ENCODE data around the gene CHMP4A.

DNA sequence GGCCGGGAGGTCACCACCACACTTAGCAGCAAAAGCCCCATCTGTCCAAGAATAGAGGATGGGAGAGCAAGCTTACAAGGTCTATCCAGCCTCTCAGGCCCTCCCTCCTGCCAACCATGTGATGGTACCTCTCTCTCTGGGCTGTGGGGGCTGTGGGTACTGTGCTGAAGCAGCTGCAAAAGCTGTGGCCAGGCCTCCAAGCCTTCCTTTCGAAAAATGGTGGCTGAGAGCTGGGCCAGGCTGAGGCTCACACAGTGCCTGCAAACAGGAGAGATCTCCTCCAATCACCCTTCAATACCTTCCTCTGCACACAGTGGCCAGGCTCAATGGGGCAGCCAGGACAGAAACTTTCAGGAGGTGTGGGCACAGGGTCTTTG lies 25.8 kb downstream of the CHMP4A start:
- TF ChIP-seq, protein P1, sequence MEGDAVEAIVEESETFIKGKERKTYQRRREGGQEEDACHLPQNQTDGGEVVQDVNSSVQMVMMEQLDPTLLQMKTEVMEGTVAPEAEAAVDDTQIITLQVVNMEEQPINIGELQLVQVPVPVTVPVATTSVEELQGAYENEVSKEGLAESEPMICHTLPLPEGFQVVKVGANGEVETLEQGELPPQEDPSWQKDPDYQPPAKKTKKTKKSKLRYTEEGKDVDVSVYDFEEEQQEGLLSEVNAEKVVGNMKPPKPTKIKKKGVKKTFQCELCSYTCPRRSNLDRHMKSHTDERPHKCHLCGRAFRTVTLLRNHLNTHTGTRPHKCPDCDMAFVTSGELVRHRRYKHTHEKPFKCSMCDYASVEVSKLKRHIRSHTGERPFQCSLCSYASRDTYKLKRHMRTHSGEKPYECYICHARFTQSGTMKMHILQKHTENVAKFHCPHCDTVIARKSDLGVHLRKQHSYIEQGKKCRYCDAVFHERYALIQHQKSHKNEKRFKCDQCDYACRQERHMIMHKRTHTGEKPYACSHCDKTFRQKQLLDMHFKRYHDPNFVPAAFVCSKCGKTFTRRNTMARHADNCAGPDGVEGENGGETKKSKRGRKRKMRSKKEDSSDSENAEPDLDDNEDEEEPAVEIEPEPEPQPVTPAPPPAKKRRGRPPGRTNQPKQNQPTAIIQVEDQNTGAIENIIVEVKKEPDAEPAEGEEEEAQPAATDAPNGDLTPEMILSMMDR (IDR thresholded peaks at IDR 0.05), result no peak
- TF ChIP-seq POLR2A (IDR thresholded peaks at IDR 0.05) (no peak), POLR2AphosphoS5 (IDR thresholded peaks at IDR 0.05) (no peak)

All from prostate gland (tissue), 2 donors.